Astrocyte of the hippocampus (primary cell): Measurements from ENCODE around the gene EML3.
"Not testable (repeated sequence)": the region's sequence is repeated elsewhere in the genome, so short reads cannot be mapped to it uniquely, and the experiment has no call there.

Experiments used
- DNase-seq: peaks from one replicate; pipeline ENCODE4 v3.0.0; 2011; ENCODE audit warnings: low read depth, low spot score

Gene EML3

GRCh38 chr11:62573592-62574362 lies 38.8 kb downstream of the EML3 start, which contains the start of gene EEF1G:
EEF1G (minus strand) TSS chr11:62573891; CDS start chr11:62573842, 49 bp downstream.
- peak; percentile 100 for DNase-seq

- DNase-seq: peak; percentile 52
These were observed 39.5 kb downstream of the EML3 start for GRCh38 chr11:62573006-62573591.

GRCh38 chr11:62572431-62572830 lies 40.1 kb downstream of the EML3 start:
- no peak for DNase-seq

- DNase-seq: not testable (repeated sequence)
These were observed 41.1 kb downstream of the EML3 start for GRCh38 chr11:62571493-62571892.

GRCh38 chr11:62570903-62571302 lies 41.7 kb downstream of the EML3 start:
- DNase-seq: not testable (repeated sequence)

- no peak for DNase-seq
These were observed 43.0 kb downstream of the EML3 start for GRCh38 chr11:62569611-62570010.

GRCh38 chr11:62567018-62567633 lies 45.4 kb downstream of the EML3 start:
- no peak for DNase-seq

- DNase-seq: no peak
These were observed 46.3 kb downstream of the EML3 start for GRCh38 chr11:62566247-62566646.

GRCh38 chr11:62565100-62565802 lies 47.3 kb downstream of the EML3 start:
- DNase-seq: no peak

- not testable (repeated sequence) for DNase-seq
These were observed 50.8 kb downstream of the EML3 start for GRCh38 chr11:62561677-62562230.

- DNase-seq: peak; percentile 99
These were observed 51.9 kb downstream of the EML3 start for GRCh38 chr11:62560566-62561103.

GRCh38 chr11:62559626-62560025 lies 52.9 kb downstream of the EML3 start:
- not testable (repeated sequence) for DNase-seq

GRCh38 chr11:62559204-62559603 lies 53.4 kb downstream of the EML3 start:
- DNase-seq: no peak

GRCh38 chr11:62558669-62559068 lies 53.9 kb downstream of the EML3 start:
- no peak for DNase-seq

- no peak for DNase-seq
These were observed 55.5 kb downstream of the EML3 start for GRCh38 chr11:62556875-62557631.

- peak; percentile 97 for DNase-seq
These were observed 56.3 kb downstream of the EML3 start for GRCh38 chr11:62556108-62556874.

- DNase-seq: no peak
These were observed 57.0 kb downstream of the EML3 start for GRCh38 chr11:62555464-62556107.

- DNase-seq: no peak
These were observed 58.0 kb downstream of the EML3 start for GRCh38 chr11:62554387-62555167.
